AG10803 (cell line): Measurements from ENCODE around the gene GBF1.
A peak's percentile ranks its signal among the peaks of the same experiment; 100 is the strongest.

Experiments
- DNase-seq: peaks from one replicate; pipeline ENCODE4 v3.0.0; 2010; ENCODE audit warnings: low read depth
- H3K4me3 ChIP-seq: 2 replicates; pipeline ENCODE4 v1.5.1; 2011; ENCODE audit warnings: mild to moderate bottlenecking, low read length, control low read depth
- TF ChIP-seq, protein P1 (sequence below): conservative IDR thresholded peaks from 2 replicates; pipeline ENCODE4 v1.5.1; 2011; ENCODE audit warnings: mild to moderate bottlenecking, low read length, control low read depth, inconsistent platforms

GBF1 gene

DNA sequence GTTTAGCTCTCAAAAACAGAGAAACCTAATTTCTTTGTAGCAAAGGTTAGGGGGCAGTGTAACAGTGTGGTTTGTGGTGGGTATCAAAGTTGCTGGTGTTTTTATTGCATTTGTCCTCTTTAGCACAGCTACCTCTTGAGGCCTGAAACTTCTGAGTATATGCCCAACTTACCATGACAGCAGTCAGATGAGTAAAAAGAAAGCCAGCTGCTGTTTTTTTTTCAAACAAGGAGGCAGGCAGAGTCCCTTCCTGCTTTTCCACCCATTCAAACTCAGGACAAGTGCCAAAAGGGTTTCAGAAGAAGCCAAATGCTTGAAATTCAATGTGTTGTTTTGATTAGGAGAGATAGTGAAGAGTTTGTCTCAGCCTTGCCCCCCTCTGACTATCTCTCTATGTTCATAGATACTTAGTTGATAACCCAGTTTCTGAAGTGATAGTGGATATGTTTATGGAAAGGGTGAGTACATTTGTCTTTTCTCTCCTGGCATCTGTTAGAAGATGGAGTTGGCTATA is 23.1 kb downstream of the GBF1 start:
- DNase-seq = peak; percentile 62
- no peak overlapping the region for H3K4me3 ChIP-seq
- TF ChIP-seq, protein P1, sequence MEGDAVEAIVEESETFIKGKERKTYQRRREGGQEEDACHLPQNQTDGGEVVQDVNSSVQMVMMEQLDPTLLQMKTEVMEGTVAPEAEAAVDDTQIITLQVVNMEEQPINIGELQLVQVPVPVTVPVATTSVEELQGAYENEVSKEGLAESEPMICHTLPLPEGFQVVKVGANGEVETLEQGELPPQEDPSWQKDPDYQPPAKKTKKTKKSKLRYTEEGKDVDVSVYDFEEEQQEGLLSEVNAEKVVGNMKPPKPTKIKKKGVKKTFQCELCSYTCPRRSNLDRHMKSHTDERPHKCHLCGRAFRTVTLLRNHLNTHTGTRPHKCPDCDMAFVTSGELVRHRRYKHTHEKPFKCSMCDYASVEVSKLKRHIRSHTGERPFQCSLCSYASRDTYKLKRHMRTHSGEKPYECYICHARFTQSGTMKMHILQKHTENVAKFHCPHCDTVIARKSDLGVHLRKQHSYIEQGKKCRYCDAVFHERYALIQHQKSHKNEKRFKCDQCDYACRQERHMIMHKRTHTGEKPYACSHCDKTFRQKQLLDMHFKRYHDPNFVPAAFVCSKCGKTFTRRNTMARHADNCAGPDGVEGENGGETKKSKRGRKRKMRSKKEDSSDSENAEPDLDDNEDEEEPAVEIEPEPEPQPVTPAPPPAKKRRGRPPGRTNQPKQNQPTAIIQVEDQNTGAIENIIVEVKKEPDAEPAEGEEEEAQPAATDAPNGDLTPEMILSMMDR = peak; percentile 14; the same call in 1 of the 2 replicates

DNA sequence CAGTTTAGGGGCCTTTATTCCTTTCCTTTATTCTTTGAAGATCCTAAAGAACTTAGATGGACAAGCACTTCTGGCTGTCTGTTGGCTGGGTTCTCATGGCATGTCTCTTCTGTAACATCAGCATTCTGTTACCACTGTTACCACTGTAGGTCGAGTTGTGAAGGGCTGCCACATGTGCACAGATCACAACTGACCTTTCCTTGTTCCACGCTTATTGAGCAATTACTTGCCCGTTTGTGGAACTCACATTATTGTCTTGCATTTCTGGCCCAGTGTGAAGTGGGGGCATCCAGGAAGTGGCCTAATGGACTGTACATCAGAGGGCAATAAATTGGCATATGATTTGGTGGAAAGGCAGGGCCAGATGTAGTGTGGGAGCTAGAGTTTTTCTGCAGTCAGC is 23.7 kb downstream of the GBF1 start:
- TF ChIP-seq, protein P1 = no peak
- H3K4me3 ChIP-seq = no peak overlapping the region
- DNase-seq = peak; percentile 74

DNA sequence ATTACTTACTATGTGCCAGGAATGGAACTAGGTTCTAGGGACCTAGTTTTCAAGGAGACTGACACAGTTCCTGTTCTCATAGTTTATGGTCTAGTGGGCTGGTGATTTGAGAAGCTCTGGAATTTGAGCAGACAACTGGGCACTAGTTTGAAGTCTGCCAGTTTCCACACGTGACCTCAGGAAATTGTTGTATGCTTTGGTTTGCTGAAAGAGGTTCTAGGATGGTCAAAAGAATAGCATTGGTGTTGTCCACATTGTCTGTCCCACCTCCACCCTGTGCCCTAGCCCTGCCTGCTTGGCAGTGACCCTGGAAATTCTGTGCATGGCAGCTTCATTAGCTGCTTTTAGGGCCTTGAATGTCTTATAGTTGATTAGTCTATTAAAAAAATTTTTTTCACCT is 28.7 kb downstream of the GBF1 start:
- no peak overlapping the region for H3K4me3 ChIP-seq
- DNase-seq = no peak
- TF ChIP-seq, protein P1 = no peak

DNA sequence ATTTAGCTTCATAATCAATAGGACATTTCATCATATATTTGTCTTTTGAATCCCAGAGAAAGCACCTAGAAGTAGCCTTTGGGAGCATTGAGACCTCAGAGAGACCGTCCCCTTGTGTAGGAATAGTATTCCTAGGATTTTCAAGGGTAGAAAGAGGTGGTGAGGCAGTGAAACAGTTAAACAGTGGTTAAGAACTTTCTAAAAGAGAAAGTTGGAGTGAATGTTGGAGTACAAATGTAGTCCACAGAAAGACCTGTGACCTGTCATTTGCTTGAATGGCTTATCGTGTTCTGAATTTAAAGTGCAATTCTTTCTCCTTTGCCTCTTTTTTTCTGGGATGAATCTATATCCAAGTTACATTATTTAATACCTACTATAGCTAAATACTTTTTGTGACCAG is 30.0 kb downstream of the GBF1 start:
- no peak for DNase-seq
- H3K4me3 ChIP-seq = no peak overlapping the region
- TF ChIP-seq, protein P1 = no peak

DNA sequence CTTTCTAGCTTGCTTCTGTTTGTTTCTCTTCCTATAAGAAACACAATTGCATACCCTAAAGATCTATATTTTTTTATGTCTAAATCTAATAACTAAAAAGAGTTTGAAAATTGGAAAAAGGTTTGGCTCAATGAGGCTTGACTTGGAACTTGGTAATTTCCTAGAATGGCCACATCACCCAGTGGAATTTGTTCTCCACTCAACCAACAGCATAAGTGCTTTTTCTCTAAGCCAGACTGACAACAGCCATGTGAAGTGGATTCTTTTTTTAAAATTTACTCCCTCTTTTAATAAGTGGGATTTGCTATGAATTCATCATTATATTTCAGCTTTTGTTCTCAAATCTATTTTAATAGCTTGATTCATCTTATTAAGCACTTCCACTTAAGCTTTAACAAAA is 33.8 kb downstream of the GBF1 start:
- TF ChIP-seq, protein P1 = no peak
- no peak for DNase-seq
- H3K4me3 ChIP-seq = no peak overlapping the region

DNA sequence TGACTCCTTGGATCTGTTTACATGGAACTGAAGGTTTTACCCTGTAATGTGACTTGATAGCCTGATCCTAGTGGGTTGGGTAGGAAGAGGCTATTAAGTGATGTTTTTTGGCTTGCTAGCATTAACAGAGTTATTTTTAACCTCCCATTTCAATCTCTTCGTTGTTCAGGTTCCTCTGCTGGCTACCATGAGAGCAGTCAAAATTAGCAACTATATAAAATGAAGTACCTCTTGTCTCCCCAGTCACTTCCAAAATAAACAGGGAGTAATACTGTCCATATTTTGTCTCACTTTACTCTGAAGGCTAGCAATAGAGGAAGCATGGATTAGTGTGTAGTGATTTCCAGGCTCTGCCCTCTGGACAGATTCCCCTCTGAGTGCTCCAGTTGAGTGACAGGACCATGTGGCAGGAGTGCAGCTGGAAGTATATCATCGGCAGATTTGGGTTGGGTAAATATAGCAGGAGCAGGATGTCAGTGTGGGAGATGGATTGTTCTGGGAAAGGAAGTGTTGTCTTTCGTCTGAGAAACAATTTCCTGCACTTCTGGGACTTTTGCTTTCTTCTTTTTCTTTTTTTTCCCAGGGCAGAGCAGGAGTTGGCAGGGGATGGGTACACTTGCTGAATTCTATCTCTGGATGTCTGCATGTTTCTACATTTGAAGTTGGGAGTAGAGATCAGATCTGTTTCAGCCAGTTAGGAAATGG is 35.2 kb downstream of the GBF1 start:
- DNase-seq = no peak

More for the DNA sequence above, 35.2 kb downstream of the GBF1 start:
- peak overlapping the region; percentile 16; the same call in 1 of the 2 replicates for H3K4me3 ChIP-seq
- TF ChIP-seq, protein P1 = no peak
